Lower leg skin (tissue), 3 donors: ENCODE measurements around the gene TSPYL1.

Source experiments
- CTCF ChIP-seq, 3 donors: fragments of 450-650 bp; IDR thresholded peaks; one replicate each; pipeline ENCODE4 v1.5.1; 2016; ENCODE audit warnings: antibody characterized with exemption in 3 of 3, mild to moderate bottlenecking in 3 of 3, moderate library complexity in 2 of 3
- POLR2A ChIP-seq, 2 donors: fragments of 450-650 bp; IDR thresholded peaks; one replicate each; pipeline ENCODE4 v1.6.1; 2016 to 2017; ENCODE audit warnings: antibody characterized with exemption in 2 of 2, mild to moderate bottlenecking in 1 of 2, moderate library complexity in 1 of 2

- TF ChIP-seq CTCF (IDR thresholded peaks at IDR 0.05) (no peak), POLR2A (IDR thresholded peaks at IDR 0.05) (no peak)
Observed at GRCh38 chr6:116265041-116265829, 14.5 kb downstream of the TSPYL1 start.
